ENCODE measurements around the gene CTBP2. TPM values are rescaled to one million over a fixed set of nuclear protein-coding genes. Genes with fewer than 3 reads are reported as not detected.
A peak's percentile ranks its signal among the peaks of the same experiment; 100 is the strongest.

The CTBP2 gene
- total and polyA plus RNA-seq, 2 donors from 2014 or later: 33.1 to 111 TPM

- FAIRE-seq: no peak
- H3K4me1 ChIP-seq (ENCODE audit: control insufficient read depth in 2 of 3, insufficient read depth in 2 of 3, low read depth in 1 of 3, low read length in 3 of 3): no peaks in the 10 kb centered on the region
- TF ChIP-seq CTCF (IDR thresholded peaks at IDR 0.05; ENCODE audit: borderline replicate concordance, extremely low read depth, insufficient read depth): no peak
- no peaks in the 10 kb centered on the region for H3K27me3 ChIP-seq (ENCODE audit: control insufficient read depth, insufficient read depth, low read length)
- no peak overlapping the region for H3K9ac ChIP-seq (ENCODE audit: low read length in 3 of 3)
- H3K36me3 ChIP-seq (ENCODE audit: control insufficient read depth in 2 of 3, insufficient read depth in 3 of 3, low read length in 3 of 3): no peaks in the 10 kb centered on the region
- no peaks in the 10 kb centered on the region for H3K9me3 ChIP-seq (ENCODE audit: control insufficient read depth in 2 of 3, insufficient read depth in 1 of 3, low read length in 3 of 3)
- H3K4me3 ChIP-seq (ENCODE audit: low read length in 3 of 3): no peak overlapping the region
- intact Hi-C loops (cut with DNase I): no loop called here
- DNase-seq: no peak
- no peak overlapping the region for H3K27ac ChIP-seq (ENCODE audit: low read depth in 2 of 2, low read length in 2 of 2)
Observed at GRCh38 chr10:125169279-125169678, 8.9 kb upstream of the CTBP2 start.

GRCh38 chr10:125166658-125167057 is 6.3 kb upstream of the CTBP2 start:
- H3K27me3 ChIP-seq (ENCODE audit: control insufficient read depth, insufficient read depth, low read length): no peaks in the 10 kb centered on the region
- H3K9me3 ChIP-seq (ENCODE audit: control insufficient read depth in 2 of 3, insufficient read depth in 1 of 3, low read length in 3 of 3): no peaks in the 10 kb centered on the region
- H3K36me3 ChIP-seq (ENCODE audit: control insufficient read depth in 2 of 3, insufficient read depth in 3 of 3, low read length in 3 of 3): no peaks in the 10 kb centered on the region
- intact Hi-C loops (cut with DNase I): no loop called here
- no peak overlapping the region for H3K4me3 ChIP-seq (ENCODE audit: low read length in 3 of 3)
- H3K27ac ChIP-seq (ENCODE audit: low read depth in 2 of 2, low read length in 2 of 2): no peak overlapping the region
- DNase-seq: peak in 1 of 5 donors; percentile 13
- no peak for TF ChIP-seq CTCF (IDR thresholded peaks at IDR 0.05; ENCODE audit: borderline replicate concordance, extremely low read depth, insufficient read depth)
- no peak for FAIRE-seq
- H3K9ac ChIP-seq (ENCODE audit: low read length in 3 of 3): no peak overlapping the region
- H3K4me1 ChIP-seq (ENCODE audit: control insufficient read depth in 2 of 3, insufficient read depth in 2 of 3, low read depth in 1 of 3, low read length in 3 of 3): peaks cover 0 to 3% (median 0%) of the 10 kb centered on the region in 3 donors

GRCh38 chr10:125165584-125166573 is 5.5 kb upstream of the CTBP2 start:
- H3K4me3 ChIP-seq (ENCODE audit: low read length in 3 of 3): no peak overlapping the region
- H3K27ac ChIP-seq (ENCODE audit: low read depth in 2 of 2, low read length in 2 of 2): no peak overlapping the region
- no peak for TF ChIP-seq CTCF (IDR thresholded peaks at IDR 0.05; ENCODE audit: borderline replicate concordance, extremely low read depth, insufficient read depth)
- H3K4me1 ChIP-seq (ENCODE audit: control insufficient read depth in 2 of 3, insufficient read depth in 2 of 3, low read depth in 1 of 3, low read length in 3 of 3): peaks cover 0 to 3% (median 0%) of the 10 kb centered on the region in 3 donors
- intact Hi-C loops (cut with DNase I): no loop called here
- no peaks in the 10 kb centered on the region for H3K27me3 ChIP-seq (ENCODE audit: control insufficient read depth, insufficient read depth, low read length)
- H3K36me3 ChIP-seq (ENCODE audit: control insufficient read depth in 2 of 3, insufficient read depth in 3 of 3, low read length in 3 of 3): no peaks in the 10 kb centered on the region
- H3K9ac ChIP-seq (ENCODE audit: low read length in 3 of 3): no peak overlapping the region
- DNase-seq (peak in 1 of 5 donors; percentile 10), FAIRE-seq (no peak)
- H3K9me3 ChIP-seq (ENCODE audit: control insufficient read depth in 2 of 3, insufficient read depth in 1 of 3, low read length in 3 of 3): no peaks in the 10 kb centered on the region

All from kidney (tissue), 14 donors.